K562 treated with DMSO at 1 percent for 12 hours (cell line): Measurements from ENCODE around the gene CTNND1. TPM values are rescaled to one million over a fixed set of nuclear protein-coding genes. Genes with fewer than 3 reads are reported as not detected.

Experiments used
- total RNA-seq: library from RNA; unstranded; fragments of 300-600 nt; gene quantifications from 2 replicates; pipeline ENCODE4 v1.2.3, GENCODE V29; 2022; ENCODE audit not compliant: insufficient read depth

Gene CTNND1
- 18.7 and 65.0 TPM in 2 replicates for total RNA-seq

GRCh38 chr11:57761301-57762234 lies at the start of gene CTNND1:
TSS of gene CTNND1 (plus strand) at chr11:57761802. CDS start at chr11:57791479, 29,677 bp downstream.

GRCh38 chr11:57712256-57713150 lies 49.1 kb upstream of the CTNND1 start, which contains the start of gene TMX2:
TSS of gene TMX2 (plus strand) at chr11:57712593. CDS start at chr11:57712619, 26 bp downstream.

GRCh38 chr11:57741132-57742086 lies 20.2 kb upstream of the CTNND1 start, which contains the start of gene SELENOH:
TSS of gene SELENOH (plus strand) at chr11:57741491. CDS start at chr11:57741596, 105 bp downstream.

GRCh38 chr11:57751676-57752253 lies 9.8 kb upstream of the CTNND1 start, which contains the start of gene BTBD18:
TSS of gene BTBD18 (minus strand) at chr11:57751819. CDS start at chr11:57751188, 631 bp downstream.

Other genes starting within 250 kb of the CTNND1 start
- 60.4 and 87.0 TPM in 2 replicates for gene SLC43A1, start 246.1 kb upstream of the CTNND1 start, total RNA-seq
- gene TIMM10, start 231.0 kb upstream of the CTNND1 start, total RNA-seq = 40.3 and 58.1 TPM in 2 replicates
- gene SMTNL1, start 224.2 kb upstream of the CTNND1 start, total RNA-seq = 1.1 TPM in 1 of 2 replicates, not detected in the other
- gene UBE2L6, start 194.1 kb upstream of the CTNND1 start, total RNA-seq = 84.8 and 114 TPM in 2 replicates
- 0.51 and 1.3 TPM in 2 replicates for gene SERPING1, start 164.1 kb upstream of the CTNND1 start, total RNA-seq
- gene YPEL4, start 111.9 kb upstream of the CTNND1 start, total RNA-seq = 2.2 and 2.5 TPM in 2 replicates
- gene CLP1, start 104.0 kb upstream of the CTNND1 start, total RNA-seq = 19.8 and 22.4 TPM in 2 replicates
- gene ZDHHC5, start 93.7 kb upstream of the CTNND1 start, total RNA-seq = 16.0 and 39.7 TPM in 2 replicates
- gene MED19, start 49.6 kb upstream of the CTNND1 start, total RNA-seq = 25.1 and 26.8 TPM in 2 replicates
- gene TMX2, start 49.2 kb upstream of the CTNND1 start, total RNA-seq = 79.3 and 120 TPM in 2 replicates
- gene SELENOH, start 20.3 kb upstream of the CTNND1 start, total RNA-seq = 211 and 362 TPM in 2 replicates
- gene BTBD18, start 10.0 kb upstream of the CTNND1 start, total RNA-seq = not detected in 2 replicates